DND-41 (cell line): ENCODE data around the gene LAMB3.

Source experiments
- ATAC-seq: fragments of 200-7000 bp; cut with Tn5 transposase; 3 replicates; pipeline ENCODE4 v1.9.1; 2021; ENCODE audit warnings: low read depth; ENCODE audit not compliant: insufficient read depth
- DNase-seq: peaks from one replicate; pipeline ENCODE4 v3.0.0-alpha.2; 2020
- H2AFZ ChIP-seq: 2 replicates; pipeline ENCODE4 v1.6.0; 2012; ENCODE audit warnings: low read depth, low read length
- H3K27ac ChIP-seq: 2 replicates; pipeline ENCODE4 v1.5.1; 2012; ENCODE audit warnings: low read length, inconsistent platforms
- H3K27me3 ChIP-seq: fragments of 200-600 bp; sonication (generic); 2 replicates; pipeline ENCODE4 v1.6.0; 2012; ENCODE audit warnings: low read length, mild to moderate bottlenecking, inconsistent platforms; ENCODE audit not compliant: insufficient read depth, poor library complexity
- H3K36me3 ChIP-seq: 2 replicates; pipeline ENCODE4 v1.5.1; 2012; ENCODE audit warnings: low read length, inconsistent platforms; ENCODE audit not compliant: insufficient read depth
- H3K4me1 ChIP-seq: 2 replicates; pipeline ENCODE4 v1.5.1; 2012; ENCODE audit warnings: mild to moderate bottlenecking, low read length; ENCODE audit not compliant: insufficient read depth
- H3K4me2 ChIP-seq: 2 replicates; pipeline ENCODE4 v1.6.0; 2012; ENCODE audit warnings: mild to moderate bottlenecking, moderate library complexity, low read length, inconsistent platforms; ENCODE audit not compliant: insufficient read depth
- H3K4me3 ChIP-seq, 2 experiments: fragments of 200-600 bp in 1 of 2; shearing (Covaris generic) in 1 of 2; 2 replicates each; pipeline ENCODE4 v1.5.1; 2012 to 2016; ENCODE audit warnings: inconsistent platforms in 2 of 2, low read length in 2 of 2, mild to moderate bottlenecking in 2 of 2, low read depth in 1 of 2, moderate library complexity in 1 of 2
- H3K79me2 ChIP-seq: 2 replicates; pipeline ENCODE4 v1.6.0; 2012; ENCODE audit warnings: low read length, inconsistent platforms; ENCODE audit not compliant: insufficient read depth
- H3K9ac ChIP-seq: 2 replicates; pipeline ENCODE4 v1.6.0; 2012; ENCODE audit warnings: low read depth, mild to moderate bottlenecking, inconsistent platforms, low read length, moderate library complexity
- H3K9me3 ChIP-seq: 2 replicates; pipeline ENCODE4 v1.5.1; 2012; ENCODE audit warnings: low read length, moderate library complexity, mild to moderate bottlenecking, inconsistent platforms; ENCODE audit not compliant: insufficient read depth, severe bottlenecking
- H4K20me1 ChIP-seq: 2 replicates; pipeline ENCODE4 v1.6.0; 2012; ENCODE audit warnings: low read length; ENCODE audit not compliant: insufficient read depth
- CTCF ChIP-seq: IDR thresholded peaks from 2 replicates; pipeline ENCODE4 v1.5.1; 2012; ENCODE audit warnings: borderline replicate concordance, low read length, moderate library complexity, mild to moderate bottlenecking; ENCODE audit not compliant: poor library complexity, severe bottlenecking; ENCODE audit errors: extremely low read depth
- EZH2 ChIP-seq: IDR thresholded peaks from 3 replicates; pipeline ENCODE4 v1.6.1; 2012; ENCODE audit warnings: borderline replicate concordance, low read depth, mild to moderate bottlenecking, moderate library complexity, low read length, inconsistent platforms; ENCODE audit not compliant: severe bottlenecking

The LAMB3 gene

GRCh38 chr1:209634005-209634737 lies 18.1 kb downstream of the LAMB3 start:
- DNase-seq = no peak
- H2AFZ ChIP-seq = no peak overlapping the region
- H3K27me3 ChIP-seq = peaks cover 5% of the 10 kb centered on the region
- TF ChIP-seq CTCF (no peak), EZH2 (no peak)
- H3K4me2 ChIP-seq = no peak overlapping the region
- H3K4me3 ChIP-seq = no peak overlapping the region
- H3K36me3 ChIP-seq = no peaks in the 10 kb centered on the region
- no peak overlapping the region for H3K27ac ChIP-seq
- no peak overlapping the region for H3K9ac ChIP-seq
- no peaks in the 10 kb centered on the region for H4K20me1 ChIP-seq
- no peak for ATAC-seq
- H3K79me2 ChIP-seq = no peaks in the 10 kb centered on the region
- no peaks in the 10 kb centered on the region for H3K9me3 ChIP-seq
- H3K4me1 ChIP-seq = no peaks in the 10 kb centered on the region

- peaks cover 4% of the 10 kb centered on the region for H3K27me3 ChIP-seq
- TF ChIP-seq EZH2 (no peak), CTCF (no peak)
- no peak overlapping the region for H3K4me3 ChIP-seq
- ATAC-seq (no peak), DNase-seq (no peak)
- no peak overlapping the region for H3K4me2 ChIP-seq
- no peaks in the 10 kb centered on the region for H3K36me3 ChIP-seq
- H3K9me3 ChIP-seq = no peaks in the 10 kb centered on the region
- H2AFZ ChIP-seq = no peak overlapping the region
- H3K27ac ChIP-seq = no peak overlapping the region
- no peaks in the 10 kb centered on the region for H3K79me2 ChIP-seq
- no peaks in the 10 kb centered on the region for H4K20me1 ChIP-seq
- H3K9ac ChIP-seq = no peak overlapping the region
- H3K4me1 ChIP-seq = no peaks in the 10 kb centered on the region
Measured at GRCh38 chr1:209633335-209633997, 18.8 kb downstream of the LAMB3 start.

DNA sequence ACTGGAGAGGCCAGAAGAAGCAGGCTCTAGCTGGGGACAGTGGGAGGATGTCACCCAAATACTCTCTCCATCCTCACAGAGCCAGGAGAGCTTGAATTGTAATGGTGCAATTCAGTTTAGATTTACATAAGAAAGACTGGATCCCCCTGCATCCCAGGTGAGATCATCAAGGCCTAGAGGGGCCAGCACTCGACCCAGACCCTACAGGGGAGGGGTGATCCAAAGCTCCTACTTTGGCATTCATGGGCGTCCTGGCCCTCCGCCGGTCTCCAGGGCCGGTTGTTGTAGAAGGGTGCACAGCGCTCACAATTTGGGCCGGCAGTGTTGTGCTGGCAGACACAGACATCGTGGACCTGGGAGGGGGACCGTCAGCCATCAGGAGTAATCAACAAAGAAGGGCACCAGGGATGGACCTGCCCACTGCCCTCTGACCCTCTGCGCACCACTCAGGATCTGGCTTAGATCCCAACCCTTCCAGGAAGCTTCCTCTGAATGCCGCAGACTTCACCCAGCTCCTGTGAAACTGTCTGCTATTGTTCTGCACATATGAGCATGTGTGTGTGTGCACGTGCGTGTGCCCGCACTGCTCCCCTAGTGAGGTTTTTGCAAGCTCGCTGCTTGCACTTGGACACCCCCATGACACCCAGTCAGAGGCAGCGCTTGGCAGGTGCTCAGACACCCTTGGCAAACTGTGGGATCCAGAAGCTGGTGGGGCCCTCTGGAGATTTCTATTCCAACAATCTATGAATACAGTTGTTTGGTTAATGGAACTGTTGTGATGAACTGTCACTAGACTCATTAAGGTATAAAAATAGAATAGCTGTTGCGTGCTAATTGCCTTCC lies 21.6 kb downstream of the LAMB3 start:
- Histone ChIP-seq H3K9me3 (no peaks in the 10 kb centered on the region), H3K27ac (no peak overlapping the region), H3K27me3 (no peaks in the 10 kb centered on the region), H3K4me3 (no peak overlapping the region), H3K4me1 (no peaks in the 10 kb centered on the region), H3K36me3 (no peaks in the 10 kb centered on the region), H4K20me1 (peaks cover 2% of the 10 kb centered on the region; the same call in 1 of the 2 replicates), H3K4me2 (no peak overlapping the region), H2AFZ (no peak overlapping the region), H3K79me2 (no peaks in the 10 kb centered on the region), H3K9ac (no peak overlapping the region)
- TF ChIP-seq CTCF (no peak), EZH2 (no peak)
- no peak for DNase-seq
- no peak for ATAC-seq
